Neural cell (in vitro differentiated cells): Measurements from ENCODE around the gene CRLF2.
"Not testable (repeated sequence)": the region's sequence is repeated elsewhere in the genome, so short reads cannot be mapped to it uniquely, and the experiment has no call there.

Experiments
- CTCF ChIP-seq: fragments of 450-650 bp; IDR thresholded peaks from 2 replicates; pipeline ENCODE4 v1.5.1; 2014; ENCODE audit warnings: antibody characterized with exemption, mild to moderate bottlenecking, moderate library complexity; ENCODE audit not compliant: poor library complexity, severe bottlenecking
- EP300 ChIP-seq: fragments of 450-650 bp; conservative IDR thresholded peaks from 2 replicates; pipeline ENCODE4 v1.6.1; 2014; ENCODE audit warnings: antibody characterized with exemption, mild to moderate bottlenecking, moderate library complexity; ENCODE audit not compliant: poor library complexity, severe bottlenecking
- POLR2AphosphoS5 ChIP-seq: IDR thresholded peaks from 2 replicates; pipeline ENCODE4 v1.6.1; 2012
- TF ChIP-seq, protein P1 (sequence below): IDR thresholded peaks from 2 replicates; pipeline ENCODE4 v1.6.1; 2012; ENCODE audit warnings: borderline replicate concordance

DNA sequence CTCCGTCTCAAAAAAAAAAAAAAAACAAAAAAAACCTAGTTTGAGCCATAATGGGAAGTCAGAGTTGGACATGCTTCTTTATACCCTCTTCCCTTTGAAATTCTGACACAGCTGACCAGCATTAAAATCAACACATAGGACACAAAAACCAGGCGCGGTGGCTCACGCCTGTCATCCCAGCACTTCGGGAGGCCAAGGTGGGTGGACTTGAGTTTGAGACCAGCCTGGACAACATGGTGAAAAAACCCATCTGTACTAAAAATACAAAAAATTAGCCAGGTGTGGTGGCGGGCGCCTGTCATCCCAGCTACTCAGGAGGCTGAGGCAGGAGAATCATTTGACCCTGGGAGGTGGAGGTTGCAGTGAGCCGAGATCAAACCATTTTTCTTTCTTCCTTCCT is 20.3 kb downstream of the CRLF2 start:
- TF ChIP-seq, protein P1, sequence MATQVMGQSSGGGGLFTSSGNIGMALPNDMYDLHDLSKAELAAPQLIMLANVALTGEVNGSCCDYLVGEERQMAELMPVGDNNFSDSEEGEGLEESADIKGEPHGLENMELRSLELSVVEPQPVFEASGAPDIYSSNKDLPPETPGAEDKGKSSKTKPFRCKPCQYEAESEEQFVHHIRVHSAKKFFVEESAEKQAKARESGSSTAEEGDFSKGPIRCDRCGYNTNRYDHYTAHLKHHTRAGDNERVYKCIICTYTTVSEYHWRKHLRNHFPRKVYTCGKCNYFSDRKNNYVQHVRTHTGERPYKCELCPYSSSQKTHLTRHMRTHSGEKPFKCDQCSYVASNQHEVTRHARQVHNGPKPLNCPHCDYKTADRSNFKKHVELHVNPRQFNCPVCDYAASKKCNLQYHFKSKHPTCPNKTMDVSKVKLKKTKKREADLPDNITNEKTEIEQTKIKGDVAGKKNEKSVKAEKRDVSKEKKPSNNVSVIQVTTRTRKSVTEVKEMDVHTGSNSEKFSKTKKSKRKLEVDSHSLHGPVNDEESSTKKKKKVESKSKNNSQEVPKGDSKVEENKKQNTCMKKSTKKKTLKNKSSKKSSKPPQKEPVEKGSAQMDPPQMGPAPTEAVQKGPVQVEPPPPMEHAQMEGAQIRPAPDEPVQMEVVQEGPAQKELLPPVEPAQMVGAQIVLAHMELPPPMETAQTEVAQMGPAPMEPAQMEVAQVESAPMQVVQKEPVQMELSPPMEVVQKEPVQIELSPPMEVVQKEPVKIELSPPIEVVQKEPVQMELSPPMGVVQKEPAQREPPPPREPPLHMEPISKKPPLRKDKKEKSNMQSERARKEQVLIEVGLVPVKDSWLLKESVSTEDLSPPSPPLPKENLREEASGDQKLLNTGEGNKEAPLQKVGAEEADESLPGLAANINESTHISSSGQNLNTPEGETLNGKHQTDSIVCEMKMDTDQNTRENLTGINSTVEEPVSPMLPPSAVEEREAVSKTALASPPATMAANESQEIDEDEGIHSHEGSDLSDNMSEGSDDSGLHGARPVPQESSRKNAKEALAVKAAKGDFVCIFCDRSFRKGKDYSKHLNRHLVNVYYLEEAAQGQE = not testable (repeated sequence)
- TF ChIP-seq CTCF, POLR2AphosphoS5, EP300: not testable (repeated sequence)
